ENCODE data around the gene WDR86. TPM values are rescaled to one million over a fixed set of nuclear protein-coding genes. Genes with fewer than 3 reads are reported as not detected.

WDR86 gene
- total and polyA plus RNA-seq, 7 experiments from 2014 or later: 0.24 to 9.7 (median 2.3) TPM; not detected in 3

DNA sequence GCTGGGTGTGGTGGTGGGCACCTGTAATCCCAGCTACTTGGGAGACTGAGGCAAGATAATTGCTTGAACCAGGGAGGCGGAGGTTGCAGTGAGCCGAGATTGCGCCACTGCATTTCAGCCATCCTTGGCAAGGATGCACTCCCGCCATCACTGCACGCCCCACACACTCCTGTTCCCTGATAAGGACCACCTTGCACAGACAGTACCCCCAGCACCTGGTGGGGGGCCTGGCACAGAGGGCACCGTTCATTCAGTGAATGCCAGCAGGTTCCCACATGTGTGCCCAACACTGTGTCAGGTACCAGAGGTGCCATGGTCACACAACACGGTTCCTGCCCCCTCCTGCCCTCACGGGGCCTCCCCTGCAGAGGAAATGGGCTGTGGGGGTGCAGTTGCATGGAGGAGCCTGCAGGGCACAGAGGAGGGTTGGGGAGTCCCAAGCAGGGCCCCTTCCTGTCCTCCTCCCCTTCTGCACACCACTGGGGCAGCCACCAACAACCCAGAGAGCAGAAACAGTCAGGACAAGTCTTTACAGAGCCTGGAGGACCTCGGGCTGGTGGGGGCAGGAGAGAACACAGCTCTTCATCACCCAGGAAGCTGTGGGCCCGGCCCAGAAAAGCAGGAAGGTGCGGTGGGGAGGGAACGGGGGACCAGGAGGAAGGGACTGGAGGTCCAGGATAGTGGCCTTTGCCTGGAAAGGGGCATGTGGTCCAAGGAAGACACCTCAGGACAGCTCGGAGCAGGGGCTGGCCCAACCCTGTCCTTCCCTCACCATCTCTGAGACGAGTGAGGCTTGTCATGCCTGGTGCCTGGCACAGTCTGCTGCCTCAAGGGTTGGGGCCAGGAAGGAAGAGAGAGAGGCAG, 23.1 kb upstream of the WDR86 start:
- Mint-ChIP-seq H3K36me3 (no peaks in the 10 kb centered on the region), H3K4me3 (peak overlapping the region; percentile 8 to 79 (median 62)), H3K9me3 (no peaks in the 10 kb centered on the region), H3K27ac (peak overlapping the region; percentile 54 to 90 (median 81)), H3K4me1 (peaks cover 26 to 72% (median 53%) of the 10 kb centered on the region in 7 donors), H3K27me3 (no peaks in the 10 kb centered on the region)
- H3K36me3 ChIP-seq (ENCODE audit: control insufficient read depth in 2 of 3, insufficient read depth in 3 of 3, low read length in 3 of 3): no peaks in the 10 kb centered on the region
- ATAC-seq (peak; percentile 69), DNase-seq (peak in 7 of 9 donors; percentile 29 to 55 (median 53))
- CTCF ChIA-PET: interaction anchor here (2.1 kb wide), 1 partner anchor 15 kb away, joined by 10 read pairs; no protein-coding TSS in a partner anchor
- no peak overlapping the region for H3K4me3 ChIP-seq (ENCODE audit: low read length)
- peaks cover 52 to 63% of the 10 kb centered on the region in 2 donors for H3K4me1 ChIP-seq (ENCODE audit: control insufficient read depth in 2 of 2, insufficient read depth in 2 of 2, low read length in 2 of 2)
- no peaks in the 10 kb centered on the region for H3K27me3 ChIP-seq (ENCODE audit: control insufficient read depth in 2 of 2, insufficient read depth in 2 of 2, low read length in 2 of 2)
- peak overlapping the region; percentile 25 for H3K27ac ChIP-seq (ENCODE audit: low read depth, low read length)
- intact Hi-C loops (cut with micrococcal nuclease): loop anchor here in 1 of 2 donors (1.0 to 5.0 kb wide), 4 partner anchors 8 to 81 kb away; no protein-coding TSS in a partner anchor
- no peaks in the 10 kb centered on the region for H3K9me3 ChIP-seq (ENCODE audit: control insufficient read depth in 2 of 3, low read length in 3 of 3)
- POLR2A ChIA-PET: interaction anchor here (1.5 kb wide), 1 partner anchor 73 kb away, joined by 3 read pairs; no protein-coding TSS in a partner anchor

DNA sequence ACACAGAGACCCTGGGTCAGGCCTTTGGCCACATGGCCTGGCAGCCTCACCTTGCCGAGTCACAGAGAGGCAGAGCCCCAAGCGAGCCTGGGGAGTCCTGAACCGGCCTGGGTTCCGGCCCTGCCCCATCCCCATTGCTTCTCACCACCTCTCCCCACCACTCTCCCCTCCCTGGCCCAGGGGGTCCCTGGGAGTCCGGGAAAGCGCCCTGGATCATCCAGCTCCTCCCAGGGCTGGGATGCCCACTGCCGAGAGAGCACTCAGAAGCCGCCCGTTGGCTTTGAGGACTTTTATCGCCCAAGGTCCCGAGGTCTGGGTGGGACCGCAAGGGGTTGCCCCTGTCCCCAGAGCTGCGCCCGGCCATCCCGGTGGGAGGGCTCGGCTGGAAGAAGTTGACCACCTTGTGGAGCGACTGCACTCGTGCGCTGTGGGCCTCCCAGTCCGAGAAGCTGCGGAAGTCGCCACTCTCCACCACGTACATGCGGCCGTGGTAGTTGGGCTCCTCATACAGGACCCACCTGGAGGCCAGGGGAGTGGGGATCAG, 22.0 kb upstream of the WDR86 start:
- Mint-ChIP-seq H3K27me3 (peaks cover 0 to under 1% (median 0%) of the 10 kb centered on the region in 5 donors), H3K4me3 (peak overlapping the region in 4 of 10 donors; percentile 21 to 75 (median 30)), H3K27ac (peak overlapping the region in 4 of 9 donors; percentile 51 to 92 (median 63)), H3K36me3 (no peaks in the 10 kb centered on the region), H3K4me1 (peaks cover 29 to 80% (median 60%) of the 10 kb centered on the region in 7 donors), H3K9me3 (no peaks in the 10 kb centered on the region)
- Histone ChIP-seq H3K27ac (ENCODE audit: low read depth, low read length) (no peak overlapping the region), H3K27me3 (ENCODE audit: control insufficient read depth in 2 of 2, insufficient read depth in 2 of 2, low read length in 2 of 2) (no peaks in the 10 kb centered on the region), H3K9me3 (ENCODE audit: control insufficient read depth in 2 of 3, low read length in 3 of 3) (no peaks in the 10 kb centered on the region), H3K4me1 (ENCODE audit: control insufficient read depth in 2 of 2, insufficient read depth in 2 of 2, low read length in 2 of 2) (peaks cover 59 to 73% of the 10 kb centered on the region in 2 donors), H3K36me3 (ENCODE audit: control insufficient read depth in 2 of 3, insufficient read depth in 3 of 3, low read length in 3 of 3) (no peaks in the 10 kb centered on the region), H3K4me3 (ENCODE audit: low read length) (no peak overlapping the region)
- ChIA-PET POLR2A (no interaction called here), CTCF (no interaction called here)
- ATAC-seq: no peak
- intact Hi-C loops (cut with micrococcal nuclease): loop anchor here (2.0 to 5.0 kb wide), 4 partner anchors 23 to 80 kb away; no protein-coding TSS in a partner anchor
- no peak for DNase-seq

DNA sequence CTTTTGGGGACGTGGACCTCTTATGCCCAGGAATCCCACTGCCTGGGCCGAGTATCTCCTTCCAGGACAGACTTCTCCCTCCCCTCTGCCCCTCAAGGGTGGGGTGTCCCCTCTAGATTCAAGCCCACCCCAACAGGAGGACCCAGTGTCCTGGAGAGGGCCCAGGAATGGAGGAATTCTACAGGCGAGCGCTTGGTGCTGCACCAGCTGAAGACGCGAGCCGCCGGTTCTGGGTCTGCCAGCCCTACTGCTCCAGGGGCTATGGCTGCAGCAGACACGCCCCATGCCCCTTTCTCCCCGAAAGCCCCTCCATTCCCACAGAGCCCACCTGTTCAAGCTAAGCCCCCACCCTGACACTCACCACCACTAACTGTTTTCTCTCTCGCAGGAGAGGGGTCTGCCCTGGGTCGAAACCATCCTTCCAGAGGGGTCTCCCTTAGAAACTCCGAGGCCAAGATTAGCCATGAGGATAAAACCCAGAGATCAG, 21.5 kb upstream of the WDR86 start:
- peak overlapping the region in 6 of 9 donors; percentile 51 to 92 (median 60) for H3K27ac Mint-ChIP-seq
- H3K9me3 Mint-ChIP-seq: no peaks in the 10 kb centered on the region
- intact Hi-C loops (cut with micrococcal nuclease): loop anchor here (2.0 to 5.0 kb wide), 4 partner anchors 23 to 79 kb away; no protein-coding TSS in a partner anchor
- CTCF ChIA-PET: no interaction called here
- Histone ChIP-seq H3K27me3 (ENCODE audit: control insufficient read depth in 2 of 2, insufficient read depth in 2 of 2, low read length in 2 of 2) (no peaks in the 10 kb centered on the region), H3K36me3 (ENCODE audit: control insufficient read depth in 2 of 3, insufficient read depth in 3 of 3, low read length in 3 of 3) (no peaks in the 10 kb centered on the region), H3K4me3 (ENCODE audit: low read length) (no peak overlapping the region), H3K9me3 (ENCODE audit: control insufficient read depth in 2 of 3, low read length in 3 of 3) (no peaks in the 10 kb centered on the region), H3K27ac (ENCODE audit: low read depth, low read length) (no peak overlapping the region), H3K4me1 (ENCODE audit: control insufficient read depth in 2 of 2, insufficient read depth in 2 of 2, low read length in 2 of 2) (peaks cover 59 to 78% of the 10 kb centered on the region in 2 donors)
- peaks cover 28 to 81% (median 65%) of the 10 kb centered on the region in 7 donors for H3K4me1 Mint-ChIP-seq
- H3K4me3 Mint-ChIP-seq: peak overlapping the region in 5 of 10 donors; percentile 6 to 78 (median 29)
- H3K27me3 Mint-ChIP-seq: peaks cover 0 to 6% (median 0%) of the 10 kb centered on the region in 5 donors
- DNase-seq: no peak
- ATAC-seq: no peak
- POLR2A ChIA-PET: no interaction called here
- no peaks in the 10 kb centered on the region for H3K36me3 Mint-ChIP-seq

DNA sequence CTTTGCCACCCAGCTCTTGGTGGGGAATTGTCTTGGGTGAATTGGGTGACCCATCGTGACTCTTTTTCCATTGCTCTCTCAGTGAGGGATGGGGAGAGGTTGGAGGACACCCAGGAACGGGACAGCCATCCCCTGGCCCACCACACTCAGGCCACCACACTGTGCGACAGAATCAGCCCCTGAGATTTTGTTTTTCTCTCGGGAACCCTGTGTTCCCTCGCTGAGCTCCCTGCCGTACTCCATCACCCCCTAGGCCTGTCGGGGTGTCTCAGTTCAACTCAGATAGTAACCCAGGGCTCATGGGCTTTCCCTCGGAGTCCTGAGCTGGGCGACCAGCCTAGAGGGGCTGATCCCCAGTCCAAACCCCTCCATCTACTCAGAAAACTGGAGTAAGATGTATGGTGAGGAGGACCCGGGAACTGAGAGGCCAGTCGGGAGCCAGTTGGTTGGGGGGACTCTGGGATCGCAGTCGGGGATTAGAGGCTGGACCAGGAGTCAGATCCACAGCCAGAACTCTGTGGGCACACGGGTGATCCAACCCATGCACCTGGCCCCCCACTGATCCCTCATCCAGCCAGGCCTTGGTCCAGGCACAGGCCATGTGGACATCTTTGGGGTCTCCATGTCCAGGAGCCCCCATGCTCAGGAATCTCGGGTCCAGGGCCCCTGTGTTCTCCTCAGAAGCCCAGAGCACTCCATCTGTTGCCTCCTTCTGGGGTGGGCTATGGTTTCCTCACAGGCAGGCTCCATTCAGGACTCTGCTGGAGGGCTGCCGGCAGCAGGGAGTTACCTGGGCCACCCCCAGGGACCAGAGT, 20.8 kb upstream of the WDR86 start:
- H3K4me3 Mint-ChIP-seq: peak overlapping the region in 6 of 10 donors; percentile 35 to 78 (median 72)
- ChIA-PET POLR2A (interaction anchor here (0.6 to 2.0 kb wide), 9 partner anchors 10 to 90 kb away, joined by 3 to 11 read pairs (median 4); partner anchors contain the start of genes CRYGN, NUB1 and WDR86), CTCF (interaction anchor here (1.0 to 1.6 kb wide), 3 partner anchors 13 to 62 kb away, joined by 3 to 13 read pairs (median 5); no protein-coding TSS in a partner anchor)
- no peaks in the 10 kb centered on the region for H3K36me3 ChIP-seq (ENCODE audit: control insufficient read depth in 2 of 3, insufficient read depth in 3 of 3, low read length in 3 of 3)
- no peaks in the 10 kb centered on the region for H3K36me3 Mint-ChIP-seq
- ATAC-seq: no peak
- no peaks in the 10 kb centered on the region for H3K27me3 ChIP-seq (ENCODE audit: control insufficient read depth in 2 of 2, insufficient read depth in 2 of 2, low read length in 2 of 2)
- no peak overlapping the region for H3K4me3 ChIP-seq (ENCODE audit: low read length)
- peaks cover 59 to 79% of the 10 kb centered on the region in 2 donors for H3K4me1 ChIP-seq (ENCODE audit: control insufficient read depth in 2 of 2, insufficient read depth in 2 of 2, low read length in 2 of 2)
- H3K27ac ChIP-seq (ENCODE audit: low read depth, low read length): peak overlapping the region; percentile 57
- peaks cover 28 to 81% (median 66%) of the 10 kb centered on the region in 7 donors for H3K4me1 Mint-ChIP-seq
- H3K9me3 ChIP-seq (ENCODE audit: control insufficient read depth in 2 of 3, low read length in 3 of 3): no peaks in the 10 kb centered on the region
- peaks cover 0 to 8% (median 0%) of the 10 kb centered on the region in 5 donors for H3K27me3 Mint-ChIP-seq
- no peaks in the 10 kb centered on the region for H3K9me3 Mint-ChIP-seq
- peak in 1 of 9 donors; percentile 23 for DNase-seq
- intact Hi-C loops (cut with micrococcal nuclease): loop anchor here (1.0 to 5.0 kb wide), 7 partner anchors 11 to 78 kb away; no protein-coding TSS in a partner anchor
- H3K27ac Mint-ChIP-seq: peak overlapping the region; percentile 23 to 95 (median 92)

DNA sequence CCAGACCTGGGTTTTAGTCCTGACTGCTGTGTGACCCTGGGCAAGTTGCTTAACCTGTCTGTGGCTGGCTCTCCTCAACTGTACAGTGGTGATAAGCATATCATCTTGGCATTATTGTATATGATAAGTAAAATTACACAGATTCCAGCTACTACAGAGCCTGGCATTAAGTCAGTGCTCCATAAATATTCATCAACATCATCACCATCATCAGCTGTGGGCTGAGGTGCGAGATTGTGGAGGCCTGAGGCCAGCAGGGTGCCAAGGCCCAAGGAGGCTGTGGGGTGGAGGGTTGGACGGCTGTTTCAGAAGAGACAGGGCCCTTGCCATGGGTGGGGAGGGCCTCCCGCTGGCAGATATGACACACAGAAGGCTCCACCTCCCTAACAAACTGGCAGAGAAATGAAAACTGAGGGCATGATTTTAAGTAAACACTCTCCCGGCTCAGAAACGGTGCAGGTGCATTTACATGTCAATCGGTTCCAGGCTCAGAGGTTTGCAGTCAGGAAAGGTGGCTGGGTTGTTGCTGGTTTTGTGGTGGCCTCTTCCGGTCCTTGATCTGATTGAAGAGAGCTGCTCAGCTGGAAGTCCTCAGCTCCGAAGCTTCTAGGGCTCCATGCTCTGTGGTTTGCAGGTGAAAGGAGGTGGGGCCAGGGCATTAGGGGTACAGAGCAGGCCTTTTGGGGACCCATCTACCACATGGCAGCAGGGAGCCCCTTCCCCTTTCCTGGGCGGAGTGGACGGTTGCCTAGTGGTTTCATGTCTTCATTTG, 19.9 kb upstream of the WDR86 start:
- peak in 8 of 9 donors; percentile 35 to 91 (median 86) for DNase-seq
- no peaks in the 10 kb centered on the region for H3K27me3 ChIP-seq (ENCODE audit: control insufficient read depth in 2 of 2, insufficient read depth in 2 of 2, low read length in 2 of 2)
- peaks cover 0 to 8% (median 0%) of the 10 kb centered on the region in 5 donors for H3K27me3 Mint-ChIP-seq
- no peaks in the 10 kb centered on the region for H3K9me3 ChIP-seq (ENCODE audit: control insufficient read depth in 2 of 3, low read length in 3 of 3)
- peak overlapping the region; percentile 62 to 78 (median 74) for H3K4me3 Mint-ChIP-seq
- no peaks in the 10 kb centered on the region for H3K36me3 ChIP-seq (ENCODE audit: control insufficient read depth in 2 of 3, insufficient read depth in 3 of 3, low read length in 3 of 3)
- H3K27ac Mint-ChIP-seq: peak overlapping the region; percentile 80 to 95 (median 94)
- peaks cover 28 to 78% (median 65%) of the 10 kb centered on the region in 7 donors for H3K4me1 Mint-ChIP-seq
- H3K4me1 ChIP-seq (ENCODE audit: control insufficient read depth in 2 of 2, insufficient read depth in 2 of 2, low read length in 2 of 2): peaks cover 59 to 79% of the 10 kb centered on the region in 2 donors
- peak overlapping the region; percentile 57 for H3K27ac ChIP-seq (ENCODE audit: low read depth, low read length)
- H3K9me3 Mint-ChIP-seq: no peaks in the 10 kb centered on the region
- intact Hi-C loops (cut with micrococcal nuclease): loop anchor here (1.0 to 5.0 kb wide), 8 partner anchors 12 to 77 kb away; no protein-coding TSS in a partner anchor
- ChIA-PET POLR2A (interaction anchor here (0.6 to 2.0 kb wide), 9 partner anchors 9 to 89 kb away, joined by 3 to 11 read pairs (median 4); partner anchors contain the start of genes CRYGN, NUB1 and WDR86), CTCF (interaction anchor here (0.6 to 1.6 kb wide), 4 partner anchors 14 to 79 kb away, joined by 3 to 13 read pairs (median 4); no protein-coding TSS in a partner anchor)
- H3K4me3 ChIP-seq (ENCODE audit: low read length): peak overlapping the region; percentile 29
- H3K36me3 Mint-ChIP-seq: no peaks in the 10 kb centered on the region
- ATAC-seq: peak; percentile 78

Measured in naive thymus-derived CD4-positive, alpha-beta T cell (primary cell).